ENCODE data around the gene C1orf116. TPM values are rescaled to one million over a fixed set of nuclear protein-coding genes. Genes with fewer than 3 reads are reported as not detected.

The C1orf116 gene
- total RNA-seq, 1 donor from 2014 or later: under 0.01 TPM

GRCh38 chr1:207020709-207021107 is 11.8 kb downstream of the C1orf116 start:
- DNase-seq (ENCODE audit: low read depth, low spot score): no peak

DNA sequence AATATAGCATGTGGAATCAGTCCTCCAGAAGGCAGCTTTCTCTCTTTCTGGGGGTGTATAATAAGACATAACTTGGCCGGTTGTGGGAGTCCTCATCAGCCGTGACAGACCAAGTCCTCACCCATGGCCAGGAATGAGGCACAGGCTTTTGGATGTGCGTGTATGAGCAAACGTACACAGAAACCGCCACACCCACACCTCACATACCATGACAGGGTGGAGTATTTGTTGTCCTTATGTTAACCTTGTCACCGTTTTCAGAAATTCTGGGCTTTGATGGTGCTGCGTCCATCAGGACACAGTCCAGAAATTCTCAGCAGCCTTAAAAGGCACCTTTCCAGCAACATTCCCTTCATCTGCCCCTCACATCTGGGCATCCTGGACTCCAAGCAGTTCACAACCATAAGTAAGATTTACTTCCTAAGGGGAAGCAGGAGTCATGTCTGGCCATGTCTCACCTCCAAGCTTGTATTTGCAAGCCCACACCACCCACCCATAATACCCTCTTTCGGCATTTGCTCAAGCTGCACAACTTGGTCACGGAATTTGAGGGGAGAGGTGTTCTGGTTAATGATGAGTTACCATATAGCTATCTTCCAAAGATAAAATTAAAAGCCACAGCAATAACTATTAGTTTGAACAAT is 12.4 kb downstream of the C1orf116 start:
- no peak for DNase-seq (ENCODE audit: low read depth, low spot score)

GRCh38 chr1:207019661-207020060 is 12.9 kb downstream of the C1orf116 start:
- no peak for DNase-seq (ENCODE audit: low read depth, low spot score)

- DNase-seq (ENCODE audit: low read depth, low spot score): no peak
Measured at GRCh38 chr1:207019161-207019560, 13.4 kb downstream of the C1orf116 start.

DNA sequence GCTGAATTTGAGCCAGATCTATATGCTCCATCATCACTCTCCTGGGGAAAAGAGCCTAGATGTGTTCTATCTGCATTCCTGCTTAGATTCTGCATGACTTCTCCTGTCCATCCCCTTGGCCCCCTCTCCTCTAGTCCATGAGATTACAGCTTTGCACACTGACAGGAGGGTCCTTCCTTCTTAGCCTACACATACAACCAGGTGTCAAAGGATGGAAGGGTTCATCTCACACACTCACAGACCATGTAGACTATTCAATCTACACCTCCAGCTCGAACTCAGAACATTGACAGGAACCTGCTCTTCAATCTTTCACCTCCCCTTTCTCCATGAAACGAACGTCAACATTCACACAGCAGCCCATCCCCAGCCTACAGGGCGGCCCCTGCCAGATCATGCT is 13.8 kb downstream of the C1orf116 start:
- DNase-seq (ENCODE audit: low read depth, low spot score): no peak

- no peak for DNase-seq (ENCODE audit: low read depth, low spot score)
Measured at GRCh38 chr1:207017615-207018559, 14.7 kb downstream of the C1orf116 start.

DNA sequence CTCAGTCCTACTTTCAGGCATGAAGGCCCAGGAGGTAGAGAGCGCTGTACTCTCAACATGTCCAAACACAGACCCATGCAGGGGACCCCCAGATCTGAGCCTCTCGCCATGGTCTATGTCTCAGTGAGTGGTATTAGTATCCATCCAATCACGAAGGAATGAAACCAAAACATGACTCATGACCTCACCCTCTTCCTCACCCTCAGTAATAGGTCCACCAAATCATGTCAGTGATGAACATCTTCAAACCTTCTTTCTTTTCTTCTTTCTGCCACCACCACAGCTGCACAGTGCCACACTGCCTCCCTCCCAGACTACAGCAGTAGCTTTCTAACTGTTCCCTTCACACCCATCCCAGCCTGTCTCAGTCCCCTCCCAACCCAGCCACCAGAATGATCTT is 16.8 kb downstream of the C1orf116 start:
- no peak for DNase-seq (ENCODE audit: low read depth, low spot score)

DNA sequence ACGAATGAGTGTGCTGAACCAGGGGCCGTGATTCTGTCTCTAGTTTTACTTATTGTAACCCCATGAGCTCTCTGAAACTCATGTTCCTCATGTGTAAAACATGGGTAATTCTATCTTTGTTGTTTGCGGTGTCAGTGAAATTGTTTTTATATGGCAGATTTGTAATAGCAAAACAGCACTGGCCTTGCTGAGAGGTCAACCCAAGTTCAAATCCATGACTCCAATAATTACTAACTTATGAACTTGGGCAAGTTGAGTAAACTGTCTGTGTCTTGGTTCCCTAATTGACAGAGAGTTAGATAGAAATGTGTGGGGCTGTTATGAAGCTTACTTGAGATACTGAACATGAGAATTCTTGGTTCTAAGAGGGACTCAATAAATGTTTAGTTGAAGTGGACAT is 17.8 kb downstream of the C1orf116 start:
- no peak for DNase-seq (ENCODE audit: low read depth, low spot score)

GRCh38 chr1:207013321-207014085 is 19.1 kb downstream of the C1orf116 start:
- DNase-seq (ENCODE audit: low read depth, low spot score): no peak

DNA sequence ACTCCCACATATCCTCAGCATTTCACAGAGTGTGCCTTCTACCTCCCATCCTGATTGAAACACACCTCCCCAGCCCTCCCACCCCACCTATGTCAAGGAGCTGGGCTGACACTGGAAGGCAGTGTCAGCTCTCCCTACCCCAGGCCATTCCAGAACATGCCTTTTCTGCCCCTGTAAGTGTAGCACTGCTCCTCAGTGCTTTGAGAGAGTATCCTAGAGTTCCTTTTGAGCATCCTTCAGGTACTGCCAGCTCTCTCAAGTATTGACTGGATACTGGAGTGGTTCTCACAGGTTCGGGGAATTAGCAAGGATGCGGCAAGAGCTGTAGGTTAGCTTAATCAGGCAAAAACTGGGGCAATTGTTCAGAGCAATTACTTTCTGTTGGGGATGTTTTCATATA is 21.8 kb downstream of the C1orf116 start:
- no peak for DNase-seq (ENCODE audit: low read depth, low spot score)

GRCh38 chr1:207009945-207010344 is 22.6 kb downstream of the C1orf116 start:
- no peak for DNase-seq (ENCODE audit: low read depth, low spot score)

- no peak for DNase-seq (ENCODE audit: low read depth, low spot score)
Measured at GRCh38 chr1:207009182-207009850, 23.2 kb downstream of the C1orf116 start.

DNA sequence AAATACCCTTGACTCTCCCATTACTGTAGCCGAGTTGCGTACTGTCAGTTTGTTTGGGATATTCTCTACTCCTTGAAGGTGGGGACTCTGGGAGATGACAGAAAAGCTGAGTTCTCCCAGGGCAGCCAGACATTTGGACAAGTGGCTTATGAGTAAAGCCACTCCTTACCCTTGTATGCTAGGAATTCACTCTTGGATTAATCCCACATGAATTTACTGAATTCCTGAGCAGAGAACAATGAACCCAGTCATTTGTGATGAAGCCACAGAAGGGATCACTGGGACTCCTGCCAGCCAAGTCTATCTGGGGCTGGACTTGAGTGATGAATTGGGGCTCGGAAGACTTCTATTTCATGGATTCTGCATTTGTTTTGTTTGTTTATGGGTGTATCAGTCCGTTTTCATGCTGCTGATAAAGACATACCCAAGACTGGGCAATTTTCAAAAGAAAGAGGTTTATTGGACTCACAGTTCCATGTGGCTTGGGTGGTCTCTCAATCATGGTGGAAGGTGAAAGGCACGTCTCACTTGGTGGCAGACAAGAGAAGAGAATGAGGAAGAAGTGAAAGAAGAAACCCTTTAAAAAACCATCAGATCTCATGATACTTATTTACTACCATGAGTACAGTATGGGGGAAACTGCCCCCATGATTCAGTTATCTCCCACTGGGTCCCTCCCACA is 25.1 kb downstream of the C1orf116 start:
- no peak for DNase-seq (ENCODE audit: low read depth, low spot score)

DNA sequence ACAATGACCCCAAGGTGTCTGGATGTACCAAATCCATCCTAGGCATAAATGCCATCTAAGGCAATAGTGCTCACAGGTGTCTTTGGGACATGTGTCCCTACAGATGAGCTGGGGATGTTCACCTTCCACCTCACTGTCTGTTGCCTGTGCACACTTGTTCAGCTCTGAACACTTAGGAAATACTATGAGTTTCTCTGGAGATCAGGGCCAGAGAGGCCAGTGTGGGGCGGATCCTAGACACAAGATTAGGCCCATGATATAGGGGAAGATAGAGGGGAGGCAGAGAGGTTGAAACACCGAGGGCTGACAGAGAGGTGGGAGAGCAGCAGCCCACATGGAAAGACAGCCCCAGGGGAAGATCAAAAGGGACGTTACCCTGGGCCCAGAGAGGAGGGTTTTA is 25.6 kb downstream of the C1orf116 start:
- DNase-seq (ENCODE audit: low read depth, low spot score): no peak

DNA sequence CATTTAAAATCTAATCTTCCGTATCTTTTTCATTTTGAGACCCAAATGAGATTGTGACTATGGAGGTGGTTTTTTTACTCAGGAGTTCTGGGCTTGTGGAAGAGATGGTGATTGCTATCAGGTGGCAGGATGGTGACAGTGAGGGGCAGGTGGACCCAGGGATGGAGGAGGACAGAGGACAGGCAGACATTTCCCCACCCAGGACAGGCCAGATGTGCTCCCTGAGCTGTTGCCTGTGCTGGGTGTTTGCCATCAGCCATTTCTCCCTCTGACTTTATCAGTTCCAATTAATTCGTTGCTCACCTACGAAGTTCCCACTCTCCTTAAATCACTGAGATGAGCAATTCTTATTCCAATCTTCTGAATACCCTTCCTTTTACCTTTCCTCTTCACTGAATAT is 26.5 kb downstream of the C1orf116 start:
- no peak for DNase-seq (ENCODE audit: low read depth, low spot score)

- DNase-seq (ENCODE audit: low read depth, low spot score): no peak
Measured at GRCh38 chr1:207004931-207005830, 27.4 kb downstream of the C1orf116 start.

- DNase-seq (ENCODE audit: low read depth, low spot score): no peak
Measured at GRCh38 chr1:207003210-207003609, 29.3 kb downstream of the C1orf116 start.

DNA sequence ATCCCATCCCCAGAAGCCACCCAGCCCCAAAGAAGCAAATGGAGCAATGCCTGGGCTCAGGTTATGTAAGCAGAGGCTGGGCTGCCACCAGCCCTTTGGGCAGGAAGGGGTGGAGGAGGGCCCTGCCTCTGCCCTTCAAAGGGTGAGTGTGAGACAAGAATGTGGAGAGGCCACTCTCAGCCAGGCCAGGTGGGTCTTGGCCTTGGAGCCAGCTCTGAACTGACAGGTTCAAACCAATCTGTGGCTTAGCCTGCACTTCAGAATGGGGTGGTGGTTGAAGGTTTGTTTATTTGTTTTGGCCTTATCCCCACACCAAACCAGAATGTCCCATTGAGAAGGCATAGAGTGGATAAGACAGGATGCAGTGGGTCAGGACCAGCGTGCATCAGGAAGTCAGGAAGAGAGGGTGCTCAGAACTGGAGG is 29.8 kb downstream of the C1orf116 start:
- no peak for DNase-seq (ENCODE audit: low read depth, low spot score)

DNA sequence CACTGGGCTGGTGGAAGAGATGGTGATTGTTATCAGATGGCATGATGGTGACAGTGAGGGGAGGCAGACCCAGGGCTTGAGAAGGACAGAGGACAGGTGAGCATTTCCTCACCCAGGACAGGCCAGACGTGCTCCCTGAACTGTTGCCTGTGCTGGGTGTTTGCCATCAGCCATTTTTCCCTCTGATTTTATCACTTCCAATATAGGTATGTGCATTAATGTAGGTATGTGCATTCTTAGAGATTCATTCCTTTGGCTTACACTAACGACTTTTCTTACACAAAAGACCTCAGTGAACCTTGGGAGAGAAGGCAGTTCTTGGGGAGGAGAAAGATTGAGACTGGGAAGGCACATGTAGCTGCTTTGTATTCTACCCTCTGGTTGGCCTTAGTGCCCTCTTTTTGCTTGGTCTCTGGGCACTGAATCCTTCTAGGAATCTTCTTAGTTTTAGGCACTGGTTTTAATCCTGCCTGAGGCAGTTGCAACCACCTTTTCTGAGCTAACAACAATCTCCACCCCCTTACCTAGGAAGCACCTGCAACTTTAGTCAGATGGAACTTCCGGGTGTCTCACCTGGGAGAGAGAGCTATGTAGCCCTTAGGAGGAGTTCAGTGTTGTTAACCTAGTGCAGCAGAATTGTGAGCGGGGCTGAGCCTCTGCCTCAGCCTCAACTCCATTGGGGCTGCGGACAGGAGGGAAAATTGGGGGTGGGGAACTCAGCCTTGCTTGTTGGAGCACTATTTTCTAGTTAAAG is 30.9 kb downstream of the C1orf116 start:
- DNase-seq (ENCODE audit: low read depth, low spot score): no peak

Measured in pulmonary artery endothelial cell (primary cell).